Neuronal stem cell (in vitro differentiated cells): Measurements from ENCODE around the gene HS3ST5.

Source experiments
- DNase-seq: peaks from one replicate; pipeline ENCODE4 v3.0.0-alpha.2; 2013; ENCODE audit warnings: low spot score
- H2AFZ ChIP-seq: one replicate; pipeline ENCODE4 v1.6.1; 2013; ENCODE audit warnings: mild to moderate bottlenecking, low read length, inconsistent platforms
- H2AK5ac ChIP-seq: 2 replicates; pipeline ENCODE4 v1.6.1; 2013; ENCODE audit warnings: low read depth, mild to moderate bottlenecking, inconsistent platforms, low read length, moderate library complexity, mixed read lengths
- H2BK120ac ChIP-seq: 2 replicates; pipeline ENCODE4 v1.6.1; 2013; ENCODE audit warnings: low read depth, mild to moderate bottlenecking, inconsistent platforms, low read length, moderate library complexity, mixed read lengths
- H2BK12ac ChIP-seq: one replicate; pipeline ENCODE4 v1.6.1; 2013; ENCODE audit warnings: low read length, inconsistent platforms
- H2BK15ac ChIP-seq: 2 replicates; pipeline ENCODE4 v1.6.1; 2013; ENCODE audit warnings: mild to moderate bottlenecking, low read length, inconsistent platforms, mixed read lengths
- H2BK5ac ChIP-seq: one replicate; pipeline ENCODE4 v1.6.1; 2013; ENCODE audit warnings: inconsistent platforms, mild to moderate bottlenecking, low read length, moderate library complexity
- H3K14ac ChIP-seq: one replicate; pipeline ENCODE4 v1.6.1; 2013; ENCODE audit warnings: low read length, inconsistent platforms
- H3K18ac ChIP-seq: 2 replicates; pipeline ENCODE4 v1.6.1; 2013; ENCODE audit warnings: low read length, inconsistent platforms
- H3K23ac ChIP-seq: 2 replicates; pipeline ENCODE4 v1.6.1; 2013; ENCODE audit warnings: low read depth, mild to moderate bottlenecking, mixed read lengths, low read length, inconsistent platforms; ENCODE audit not compliant: poor library complexity
- H3K27ac ChIP-seq: replicated peaks from 3 replicates; pipeline ENCODE4 v1.5.1; 2013; ENCODE audit warnings: low read length, inconsistent platforms
- H3K27me3 ChIP-seq, 3 experiments: 2 replicates each; pipeline ENCODE4 v1.6.1; 2013; ENCODE audit warnings: low read length in 3 of 3, mild to moderate bottlenecking in 2 of 3, inconsistent platforms in 1 of 3, low read depth in 1 of 3, mixed read lengths in 1 of 3, moderate library complexity in 1 of 3; ENCODE audit not compliant: control insufficient read depth in 3 of 3, insufficient read depth in 3 of 3
- H3K36me3 ChIP-seq, 2 donors: replicated peaks in 1 of 2; 2 replicates each; pipeline ENCODE4 v1.6.1; 2013; ENCODE audit warnings: low read length in 2 of 2; ENCODE audit not compliant: control insufficient read depth in 2 of 2, insufficient read depth in 2 of 2
- H3K4ac ChIP-seq: 2 replicates; pipeline ENCODE4 v1.6.1; 2013; ENCODE audit warnings: inconsistent platforms, mild to moderate bottlenecking, low read length, moderate library complexity
- H3K4me1 ChIP-seq, 2 donors: 1 replicate in 1 of 2; 2 replicates in 1 of 2; pipeline ENCODE4 v1.6.1; 2013; ENCODE audit warnings: low read length in 2 of 2, low read depth in 1 of 2; ENCODE audit not compliant: control insufficient read depth in 2 of 2, insufficient read depth in 1 of 2
- H3K4me2 ChIP-seq: one replicate; pipeline ENCODE4 v1.6.1; 2013; ENCODE audit warnings: mild to moderate bottlenecking, low read length, inconsistent platforms; ENCODE audit not compliant: insufficient read depth, poor library complexity, severe bottlenecking
- H3K4me3 ChIP-seq, 2 donors: 2 replicates each; pipeline ENCODE4 v1.5.1; 2013; ENCODE audit warnings: low read length in 2 of 2, mild to moderate bottlenecking in 2 of 2, inconsistent platforms in 1 of 2, moderate library complexity in 1 of 2
- H3K79me1 ChIP-seq: one replicate; pipeline ENCODE4 v1.6.1; 2013; ENCODE audit warnings: low read depth, mild to moderate bottlenecking, inconsistent platforms, low read length, moderate library complexity
- H3K9ac ChIP-seq: one replicate; pipeline ENCODE4 v1.6.1; 2013; ENCODE audit warnings: mild to moderate bottlenecking, low read depth, low read length, inconsistent platforms; ENCODE audit not compliant: poor library complexity
- H3K9me3 ChIP-seq, 2 donors: replicated peaks in 1 of 2; 2 replicates each; pipeline versions ENCODE3 to v1.6.1; 2013; ENCODE audit warnings: low read length in 2 of 2, mild to moderate bottlenecking in 2 of 2, inconsistent platforms in 1 of 2, low read depth in 1 of 2, mixed read lengths in 1 of 2, moderate library complexity in 1 of 2; ENCODE audit not compliant: control insufficient read depth in 2 of 2, insufficient read depth in 1 of 2
- H4K8ac ChIP-seq: one replicate; pipeline ENCODE4 v1.6.1; 2013; ENCODE audit warnings: low read depth, mild to moderate bottlenecking, inconsistent platforms, low read length, moderate library complexity
- H4K91ac ChIP-seq: one replicate; pipeline ENCODE4 v1.6.1; 2013; ENCODE audit warnings: low read length, low read depth, mild to moderate bottlenecking, inconsistent platforms; ENCODE audit not compliant: poor library complexity
- WGBS, 2 donors: extraction: QIAGEN DNeasy Blood & Tissue Kit; methylation state at CpG; one replicate each; pipeline ENCODE4 v1.1.7; 2013; ENCODE audit warnings: missing lambda C conversion rate in 2 of 2, mixed read lengths in 1 of 2; ENCODE audit not compliant: insufficient read length in 2 of 2, insufficient replicate concordance in 1 of 2; ENCODE audit errors: extremely low coverage in 2 of 2; 5-methylcytosine and 5-hydroxymethylcytosine counted together

The HS3ST5 gene

DNA sequence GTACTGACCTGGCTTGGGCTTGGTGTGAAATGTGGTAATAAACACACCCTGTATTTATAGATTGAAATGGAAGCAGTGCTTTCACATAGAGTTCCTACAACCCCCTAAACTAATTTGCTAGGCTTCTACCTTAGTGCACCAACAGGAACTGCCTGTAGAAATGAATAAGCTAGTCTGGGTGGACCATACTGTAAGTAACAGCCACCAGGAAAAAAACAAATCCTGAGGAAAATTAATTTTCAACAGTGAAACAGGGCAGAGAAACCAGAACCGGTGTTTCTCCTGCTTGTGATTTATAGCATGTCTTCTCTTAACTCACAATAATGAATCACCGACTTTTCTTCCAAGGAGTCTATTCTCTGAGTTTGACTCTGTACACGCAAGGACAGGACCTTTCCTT is 187.1 kb downstream of the HS3ST5 start:
- Histone ChIP-seq H3K14ac (no peak overlapping the region), H3K23ac (no peak overlapping the region), H3K9me3 (no peaks in the 10 kb centered on the region), H3K79me1 (no peaks in the 10 kb centered on the region), H3K27me3 (no peaks in the 10 kb centered on the region), H3K27ac (no peak overlapping the region), H2BK15ac (no peak overlapping the region), H2BK120ac (no peak overlapping the region), H2BK5ac (no peak overlapping the region), H3K4me1 (peaks cover 0 to 3% of the 10 kb centered on the region in 2 donors), H2BK12ac (no peak overlapping the region), H3K18ac (no peak overlapping the region), H3K4ac (no peak overlapping the region), H2AFZ (no peak overlapping the region), H4K8ac (no peak overlapping the region), H3K4me3 (no peak overlapping the region), H3K36me3 (no peaks in the 10 kb centered on the region), H4K91ac (no peak overlapping the region), H3K9ac (no peak overlapping the region), H2AK5ac (no peak overlapping the region), H3K4me2 (no peak overlapping the region)
- no CpG with 5 or more reads among the region's 3 CpGs for WGBS, 2 donors
- DNase-seq: no peak

DNA sequence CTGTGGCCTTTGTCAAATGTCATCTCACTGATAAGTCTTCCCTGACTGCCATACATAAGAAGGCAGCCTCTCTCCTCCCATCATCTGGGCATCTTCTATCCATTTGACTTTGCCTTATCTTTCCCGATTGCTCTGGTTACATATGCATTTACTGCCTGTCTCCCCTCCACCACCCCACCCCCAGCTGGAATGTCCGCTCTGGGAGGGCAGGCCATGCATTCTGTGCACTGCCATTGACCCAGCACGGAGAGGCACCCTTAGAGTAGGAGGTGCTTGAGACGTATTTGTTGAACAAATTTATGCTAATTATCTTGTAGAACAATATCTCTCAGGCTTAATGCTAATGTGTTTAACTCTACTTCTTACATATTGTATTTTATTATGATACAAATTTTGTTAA is 188.0 kb downstream of the HS3ST5 start:
- Histone ChIP-seq H3K27ac (no peak overlapping the region), H3K18ac (no peak overlapping the region), H2BK15ac (no peak overlapping the region), H3K14ac (no peak overlapping the region), H3K4me2 (no peak overlapping the region), H3K23ac (no peak overlapping the region), H2BK12ac (no peak overlapping the region), H4K8ac (no peak overlapping the region), H2BK5ac (no peak overlapping the region), H3K79me1 (no peaks in the 10 kb centered on the region), H3K4ac (no peak overlapping the region), H2AFZ (no peak overlapping the region), H3K9me3 (no peaks in the 10 kb centered on the region), H3K9ac (no peak overlapping the region), H3K4me3 (no peak overlapping the region), H3K36me3 (no peaks in the 10 kb centered on the region), H4K91ac (no peak overlapping the region), H2AK5ac (no peak overlapping the region), H2BK120ac (no peak overlapping the region), H3K4me1 (peaks cover 0 to 3% of the 10 kb centered on the region in 2 donors), H3K27me3 (no peaks in the 10 kb centered on the region)
- no peak for DNase-seq
- WGBS, 2 donors: no CpG with 5 or more reads among the region's 4 CpGs

DNA sequence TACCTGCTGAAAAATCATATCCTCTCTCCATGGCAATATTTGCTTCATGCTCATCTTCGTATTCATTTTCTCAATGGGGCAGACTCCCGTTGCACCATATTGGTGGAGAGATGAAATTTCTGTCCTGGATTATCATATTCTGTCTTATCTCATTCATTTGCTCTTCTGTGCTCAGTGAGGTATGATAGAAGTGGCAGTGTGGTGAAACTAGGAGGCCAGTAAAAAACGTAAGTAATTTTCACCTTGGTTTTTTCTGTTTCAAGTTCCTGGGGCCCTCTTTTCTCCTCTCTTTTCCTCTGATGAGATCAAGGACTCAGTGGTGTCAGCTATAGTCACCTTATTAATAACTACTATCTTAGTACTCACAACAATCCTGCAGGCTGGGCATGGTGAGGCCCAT is 189.4 kb downstream of the HS3ST5 start:
- H3K4me2 ChIP-seq: no peak overlapping the region
- H3K79me1 ChIP-seq: no peaks in the 10 kb centered on the region
- no peak overlapping the region for H2BK12ac ChIP-seq
- H4K91ac ChIP-seq: no peak overlapping the region
- H3K9me3 ChIP-seq: no peaks in the 10 kb centered on the region
- H3K4me1 ChIP-seq: peaks cover 0 to 3% of the 10 kb centered on the region in 2 donors
- H3K14ac ChIP-seq: no peak overlapping the region
- no peaks in the 10 kb centered on the region for H3K36me3 ChIP-seq
- no peak overlapping the region for H3K4ac ChIP-seq
- no peak overlapping the region for H2BK120ac ChIP-seq
- H2AFZ ChIP-seq: no peak overlapping the region
- no peak overlapping the region for H3K9ac ChIP-seq
- no peak overlapping the region for H3K23ac ChIP-seq
- H2BK5ac ChIP-seq: no peak overlapping the region
- no peak for DNase-seq
- no CpG with 5 or more reads among the region's 3 CpGs for WGBS, 2 donors
- H2BK15ac ChIP-seq: no peak overlapping the region
- H3K18ac ChIP-seq: no peak overlapping the region
- H4K8ac ChIP-seq: no peak overlapping the region
- H3K27ac ChIP-seq: no peak overlapping the region
- H2AK5ac ChIP-seq: no peak overlapping the region
- H3K27me3 ChIP-seq: no peaks in the 10 kb centered on the region
- no peak overlapping the region for H3K4me3 ChIP-seq

DNA sequence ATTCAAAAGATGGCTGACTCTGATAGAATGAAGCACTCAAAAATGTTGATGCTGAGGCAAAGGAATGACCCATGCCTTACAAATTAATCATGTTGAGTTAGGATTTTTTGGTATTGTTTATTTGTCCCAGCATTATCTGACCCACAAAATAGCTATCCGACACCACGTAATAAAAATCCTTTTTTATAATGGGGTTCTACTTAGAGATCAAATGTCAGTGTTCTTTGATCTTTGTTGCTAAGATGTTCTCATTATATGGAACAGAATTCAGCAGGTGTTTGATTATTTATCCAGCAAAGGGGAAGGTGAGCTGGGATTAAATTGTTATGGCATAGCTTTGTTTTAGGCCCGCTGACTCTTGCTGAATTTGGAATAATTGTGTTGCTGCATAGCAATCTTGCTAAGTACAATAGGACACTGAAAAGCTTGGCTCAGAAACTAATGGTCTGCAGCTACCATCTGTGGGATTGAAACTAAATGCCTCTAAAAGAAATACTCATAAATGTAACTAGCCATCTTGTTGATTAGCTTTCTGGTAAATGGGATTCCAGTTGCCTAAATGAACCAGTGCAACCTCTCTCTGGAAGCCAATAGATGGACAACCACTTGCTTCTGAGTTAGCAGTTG is 191.6 kb downstream of the HS3ST5 start:
- Histone ChIP-seq H3K4ac (no peak overlapping the region), H4K8ac (no peak overlapping the region), H3K4me3 (no peak overlapping the region), H3K23ac (no peak overlapping the region), H2BK12ac (no peak overlapping the region), H2AFZ (no peak overlapping the region), H2BK120ac (no peak overlapping the region), H2AK5ac (no peak overlapping the region), H3K9me3 (peaks cover 0 to 3% of the 10 kb centered on the region in 2 donors), H3K79me1 (no peaks in the 10 kb centered on the region), H3K18ac (no peak overlapping the region), H2BK5ac (no peak overlapping the region), H3K4me1 (no peaks in the 10 kb centered on the region), H2BK15ac (no peak overlapping the region), H3K36me3 (no peaks in the 10 kb centered on the region), H3K4me2 (no peak overlapping the region), H3K27ac (no peak overlapping the region), H3K14ac (no peak overlapping the region), H3K27me3 (no peaks in the 10 kb centered on the region), H4K91ac (no peak overlapping the region), H3K9ac (no peak overlapping the region)
- no peak for DNase-seq
- WGBS, 2 donors: no CpG with 5 or more reads among the region's 3 CpGs
